BJ (cell line): ENCODE data around the gene EPO. TPM values are rescaled to one million over a fixed set of nuclear protein-coding genes. Genes with fewer than 3 reads are reported as not detected.
A peak's percentile ranks its signal among the peaks of the same experiment; 100 is the strongest.

Source experiments
- CTCF ChIA-PET: fragments of 350-600 bp; formaldehyde crosslinking; extraction: SDS; loops from one replicate; lab custom pipeline; 2021; ENCODE audit warnings: antibody characterized with exemption, inconsistent platforms; lab: Yijun Ruan, JAX
- POLR2A ChIA-PET: fragments of 300-600 bp; sonication (Branson Sonifier 250); formaldehyde crosslinking; extraction: SDS; loops from one replicate; lab custom pipeline; 2021; ENCODE audit warnings: antibody characterized with exemption; lab: Charles Lee
- DNase-seq: peaks from one replicate; pipeline ENCODE4 v3.0.0-alpha.2; 2011; ENCODE audit warnings: low read depth
- H3K27me3 ChIP-seq: 2 replicates; pipeline ENCODE4 v1.6.0; 2011; ENCODE audit warnings: low read length; ENCODE audit not compliant: control insufficient read depth, insufficient read depth
- H3K36me3 ChIP-seq: 2 replicates; pipeline ENCODE4 v1.5.1; 2011; ENCODE audit warnings: low read length; ENCODE audit not compliant: control insufficient read depth, insufficient read depth
- H3K4me3 ChIP-seq: 2 replicates; pipeline ENCODE4 v1.5.1; 2011; ENCODE audit warnings: low read depth, mild to moderate bottlenecking, control low read depth, low read length
- polyA plus RNA-seq: library from polyadenylated mRNA; depleted of rRNA; stranded (reverse); fragments of >200 nt; gene quantifications from 2 replicates; pipeline ENCODE4 v1.2.3, GENCODE V29; 2011
- TF ChIP-seq, protein P1 (sequence below): IDR thresholded peaks from 2 replicates; pipeline ENCODE4 v1.5.1; 2011; ENCODE audit warnings: low read depth, mild to moderate bottlenecking, control low read depth, inconsistent platforms, low read length, moderate library complexity; ENCODE audit not compliant: insufficient read depth

The EPO gene
- polyA plus RNA-seq, 1 experiment = not detected

DNA sequence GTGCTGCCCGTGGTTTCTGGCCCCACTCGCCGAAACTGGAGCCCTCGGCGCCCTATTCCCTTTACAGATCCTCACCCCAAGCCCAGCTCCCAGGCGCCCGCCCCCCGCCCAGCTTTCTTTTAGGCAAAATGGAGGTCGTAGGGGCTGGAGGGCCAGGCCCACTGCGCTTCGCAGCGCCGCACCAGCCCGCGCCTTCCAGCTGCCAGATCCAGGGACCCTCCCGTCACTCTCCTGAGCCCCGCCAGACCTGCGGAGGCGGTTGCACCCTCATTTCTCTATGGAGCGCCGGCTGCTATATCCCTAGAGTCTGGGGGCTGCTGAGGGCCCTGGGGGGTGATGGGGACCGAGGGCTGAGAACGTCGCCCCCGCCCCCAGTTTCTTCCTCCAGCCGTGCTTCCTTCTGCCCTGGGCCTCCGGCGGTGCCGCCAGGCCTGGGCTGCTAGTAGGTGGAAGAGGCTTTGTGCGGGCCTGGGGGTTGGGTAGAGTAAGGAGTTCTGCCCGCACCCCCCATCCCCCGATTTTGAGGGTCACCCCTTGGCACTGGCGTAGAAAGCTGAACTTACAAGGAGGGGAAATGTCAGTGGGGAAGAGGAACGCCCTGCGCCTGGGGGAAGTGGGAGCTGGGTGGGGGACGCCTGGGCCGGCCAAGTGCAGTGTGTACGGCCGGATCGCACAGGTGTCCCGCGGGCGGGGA is 45.7 kb upstream of the EPO start:
- Histone ChIP-seq H3K4me3 (peak overlapping the region; percentile 97), H3K36me3 (peaks cover 25% of the 10 kb centered on the region), H3K27me3 (peaks cover 4% of the 10 kb centered on the region)
- CTCF ChIA-PET = interaction anchor here (0.6 to 1.4 kb wide), 3 partner anchors 17 to 109 kb away, joined by 3 to 5 read pairs (median 4); no protein-coding TSS in a partner anchor
- TF ChIP-seq, protein P1, sequence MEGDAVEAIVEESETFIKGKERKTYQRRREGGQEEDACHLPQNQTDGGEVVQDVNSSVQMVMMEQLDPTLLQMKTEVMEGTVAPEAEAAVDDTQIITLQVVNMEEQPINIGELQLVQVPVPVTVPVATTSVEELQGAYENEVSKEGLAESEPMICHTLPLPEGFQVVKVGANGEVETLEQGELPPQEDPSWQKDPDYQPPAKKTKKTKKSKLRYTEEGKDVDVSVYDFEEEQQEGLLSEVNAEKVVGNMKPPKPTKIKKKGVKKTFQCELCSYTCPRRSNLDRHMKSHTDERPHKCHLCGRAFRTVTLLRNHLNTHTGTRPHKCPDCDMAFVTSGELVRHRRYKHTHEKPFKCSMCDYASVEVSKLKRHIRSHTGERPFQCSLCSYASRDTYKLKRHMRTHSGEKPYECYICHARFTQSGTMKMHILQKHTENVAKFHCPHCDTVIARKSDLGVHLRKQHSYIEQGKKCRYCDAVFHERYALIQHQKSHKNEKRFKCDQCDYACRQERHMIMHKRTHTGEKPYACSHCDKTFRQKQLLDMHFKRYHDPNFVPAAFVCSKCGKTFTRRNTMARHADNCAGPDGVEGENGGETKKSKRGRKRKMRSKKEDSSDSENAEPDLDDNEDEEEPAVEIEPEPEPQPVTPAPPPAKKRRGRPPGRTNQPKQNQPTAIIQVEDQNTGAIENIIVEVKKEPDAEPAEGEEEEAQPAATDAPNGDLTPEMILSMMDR = no peak
- no peak for DNase-seq
- POLR2A ChIA-PET = no interaction called here

DNA sequence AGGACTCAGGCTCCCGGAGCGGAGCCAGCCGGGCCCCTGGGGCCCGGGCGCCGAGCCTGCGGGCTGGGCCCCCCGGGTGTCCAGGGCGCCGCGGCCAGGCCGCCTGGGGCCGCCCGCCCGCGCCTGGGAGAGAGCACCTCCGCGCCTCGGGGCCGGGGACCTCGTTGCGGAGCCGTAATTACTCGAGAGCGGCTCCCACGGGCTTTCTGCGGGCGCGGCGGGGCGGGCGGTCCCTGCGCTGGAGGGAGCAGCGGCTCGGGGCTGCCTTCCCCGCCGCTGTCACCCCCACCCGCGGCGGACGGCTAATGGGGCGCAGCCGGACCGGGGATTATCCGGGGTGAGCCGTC is 45.2 kb upstream of the EPO start:
- no peak for DNase-seq
- POLR2A ChIA-PET = no interaction called here
- CTCF ChIA-PET = interaction anchor here (0.6 to 1.4 kb wide), 3 partner anchors 17 to 110 kb away, joined by 3 to 5 read pairs (median 4); no protein-coding TSS in a partner anchor
- TF ChIP-seq, protein P1 = no peak
- Histone ChIP-seq H3K27me3 (0 out of 2 replicates have a peak, but pooled peaks cover 2% of the 10 kb centered on the region), H3K4me3 (peak overlapping the region; percentile 97), H3K36me3 (peaks cover 26% of the 10 kb centered on the region)

DNA sequence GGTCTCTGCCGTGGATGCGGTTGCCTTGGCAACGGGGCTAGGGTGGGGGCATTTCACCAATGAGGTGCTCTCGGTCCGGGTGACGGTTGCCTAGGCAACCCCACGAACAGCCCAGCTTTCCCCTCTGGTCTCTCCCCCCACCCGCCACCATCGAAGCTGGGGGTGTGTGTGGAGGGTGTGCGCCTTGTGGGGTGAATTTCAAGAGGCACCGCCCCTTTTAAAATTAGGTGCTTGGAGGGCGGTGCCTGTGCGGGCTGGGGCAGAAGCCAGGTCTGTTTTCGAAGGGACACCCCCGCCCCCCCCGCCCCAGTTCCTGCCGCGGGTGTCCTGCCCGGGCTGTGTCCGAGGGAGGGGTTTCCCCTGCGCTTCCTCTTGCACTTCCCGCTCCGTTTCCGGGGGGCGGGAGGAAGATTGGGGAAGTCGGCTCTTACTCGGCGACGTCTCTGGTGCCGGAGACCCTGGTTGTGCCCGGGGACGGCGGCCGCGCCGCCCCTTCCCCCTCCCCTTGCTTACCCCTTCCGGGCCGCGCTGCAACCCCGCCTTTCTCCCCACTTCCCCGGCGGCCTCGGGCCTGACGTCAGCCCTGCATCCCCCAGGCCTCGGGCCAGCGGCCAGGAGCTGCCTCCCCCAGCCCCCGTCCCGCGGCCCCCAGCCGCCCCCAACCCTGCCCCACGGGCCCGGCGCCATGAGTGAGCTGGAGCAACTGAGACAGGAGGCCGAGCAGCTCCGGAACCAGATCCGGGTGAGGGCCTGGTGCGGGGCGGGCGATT is 44.5 kb upstream of the EPO start:
- H3K27me3 ChIP-seq = no peaks in the 10 kb centered on the region
- ChIA-PET POLR2A (interaction anchor here (0.6 kb wide), 2 partner anchors 17 to 89 kb away, joined by 3 read pairs; partner anchors contain the start of gene FBXO24), CTCF (interaction anchor here (10.3 kb wide), 1 partner anchor 16 kb away, joined by 110 read pairs; the partner anchor contains the start of gene GIGYF1)
- H3K36me3 ChIP-seq = peaks cover 31% of the 10 kb centered on the region
- H3K4me3 ChIP-seq = peak overlapping the region; percentile 97
- TF ChIP-seq, protein P1 = no peak
- DNase-seq = peak; percentile 12

DNA sequence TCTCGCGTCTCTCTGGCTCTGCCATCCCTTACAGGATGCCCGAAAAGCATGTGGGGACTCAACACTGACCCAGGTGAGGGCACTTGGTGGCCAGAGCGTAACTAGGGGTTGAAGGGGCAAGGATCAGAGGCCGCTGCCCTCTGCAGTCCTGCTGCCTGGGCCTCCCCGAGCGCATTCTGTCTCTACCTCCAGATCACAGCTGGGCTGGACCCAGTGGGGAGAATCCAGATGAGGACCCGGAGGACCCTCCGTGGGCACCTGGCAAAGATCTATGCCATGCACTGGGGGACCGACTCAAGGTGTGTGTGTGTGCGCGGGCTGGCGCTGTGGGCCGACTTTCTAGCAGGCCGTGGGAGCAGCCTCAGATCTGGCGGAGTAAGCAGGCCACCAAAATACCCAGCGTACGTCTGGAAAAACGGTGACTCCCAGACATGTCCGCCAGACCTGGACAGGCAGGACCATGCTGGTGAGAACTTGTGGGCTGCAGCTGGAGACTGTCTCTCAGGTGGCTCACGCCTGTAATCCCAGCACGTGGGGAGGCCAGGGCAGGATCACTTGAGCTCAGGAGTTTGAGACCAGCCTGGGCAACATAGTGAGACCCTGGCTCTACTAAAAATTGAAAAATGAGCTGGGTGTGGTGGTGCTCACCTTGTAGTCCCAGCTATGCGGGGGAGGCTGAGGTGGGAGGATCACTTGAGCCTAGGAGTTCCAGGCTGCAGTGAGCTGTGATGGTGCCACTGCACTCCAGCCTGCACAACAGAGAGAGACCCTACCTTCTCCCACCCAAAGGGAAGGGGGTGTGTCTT is 43.6 kb upstream of the EPO start:
- TF ChIP-seq, protein P1 = no peak
- CTCF ChIA-PET = interaction anchor here (1.0 to 10.3 kb wide), 2 partner anchors 15 to 28 kb away, joined by 4 to 110 read pairs; partner anchors contain the start of gene GIGYF1

More for the DNA sequence above, 43.6 kb upstream of the EPO start:
- Histone ChIP-seq H3K4me3 (peak overlapping the region; percentile 97), H3K27me3 (no peaks in the 10 kb centered on the region), H3K36me3 (peaks cover 36% of the 10 kb centered on the region)
- POLR2A ChIA-PET = no interaction called here
- no peak for DNase-seq
